ENCODE measurements around the gene NF2. TPM values are rescaled to one million over a fixed set of nuclear protein-coding genes. Genes with fewer than 3 reads are reported as not detected.
A peak's percentile ranks its signal among the peaks of the same experiment; 100 is the strongest.
"Not testable (repeated sequence)": the region's sequence is repeated elsewhere in the genome, so short reads cannot be mapped to it uniquely, and the experiment has no call there.

Gene NF2
- 17.3 TPM for polyA plus RNA-seq (2013, experiment 1 of 2)
- 15.2 TPM for polyA plus RNA-seq (2013, experiment 2 of 2)

DNA sequence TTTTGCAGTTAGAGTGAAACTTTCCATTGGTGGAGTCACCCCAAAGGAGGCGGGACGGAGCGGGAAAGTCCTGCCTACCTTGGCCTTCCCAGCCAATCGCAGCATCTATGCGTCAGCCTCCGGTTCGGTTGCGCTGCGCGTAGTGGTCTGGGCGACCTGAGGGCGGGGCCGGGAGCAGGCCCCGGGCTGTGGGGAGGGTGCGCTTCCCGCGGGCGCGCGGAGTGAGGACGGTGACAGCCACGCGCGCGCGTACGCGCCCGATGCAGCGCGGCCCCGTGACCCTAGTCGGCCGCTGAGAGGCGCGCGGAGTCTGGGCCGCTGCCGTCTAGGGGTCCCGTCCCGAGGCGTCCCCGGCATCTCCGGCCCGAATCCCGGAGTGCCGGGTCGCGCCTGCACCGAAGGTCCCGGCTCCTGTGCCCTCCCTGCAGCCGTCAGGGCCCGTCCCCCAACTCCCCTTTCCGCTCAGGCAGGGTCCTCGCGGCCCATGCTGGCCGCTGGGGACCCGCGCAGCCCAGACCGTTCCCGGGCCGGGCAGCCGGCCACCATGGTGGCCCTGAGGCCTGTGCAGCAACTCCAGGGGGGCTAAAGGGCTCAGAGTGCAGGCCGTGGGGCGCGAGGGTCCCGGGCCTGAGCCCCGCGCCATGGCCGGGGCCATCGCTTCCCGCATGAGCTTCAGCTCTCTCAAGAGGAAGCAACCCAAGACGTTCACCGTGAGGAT lies at the start of gene NF2:
Gene NF2 (plus strand): TSS at position 276 of the 718 bp plus-strand sequence. CDS start 366 bp downstream, at position 642.
- Histone ChIP-seq H3K4me1 (ENCODE audit: control insufficient read depth, insufficient read depth, low read length, poor library complexity, severe bottlenecking) (no peaks in the 10 kb centered on the region), H3K9me3 (ENCODE audit: control insufficient read depth, low read length) (no peaks in the 10 kb centered on the region), H3K36me3 (ENCODE audit: control insufficient read depth, insufficient read depth, low read length) (peaks cover 12% of the 10 kb centered on the region), H3K4me3 (ENCODE audit: extremely low read depth, insufficient read depth, low read length, poor library complexity, severe bottlenecking) (peak within 1 kb of the TSS; percentile 86), H3K27ac (ENCODE audit: low read depth, low read length, severe bottlenecking) (peak within 1 kb of the TSS; percentile 83)
- whole genome bisulfite sequencing, 2 experiments (ENCODE audit: insufficient coverage in 2 of 2), result 0% methylated on average over 65 to 69 of the region's 74 CpGs

DNA sequence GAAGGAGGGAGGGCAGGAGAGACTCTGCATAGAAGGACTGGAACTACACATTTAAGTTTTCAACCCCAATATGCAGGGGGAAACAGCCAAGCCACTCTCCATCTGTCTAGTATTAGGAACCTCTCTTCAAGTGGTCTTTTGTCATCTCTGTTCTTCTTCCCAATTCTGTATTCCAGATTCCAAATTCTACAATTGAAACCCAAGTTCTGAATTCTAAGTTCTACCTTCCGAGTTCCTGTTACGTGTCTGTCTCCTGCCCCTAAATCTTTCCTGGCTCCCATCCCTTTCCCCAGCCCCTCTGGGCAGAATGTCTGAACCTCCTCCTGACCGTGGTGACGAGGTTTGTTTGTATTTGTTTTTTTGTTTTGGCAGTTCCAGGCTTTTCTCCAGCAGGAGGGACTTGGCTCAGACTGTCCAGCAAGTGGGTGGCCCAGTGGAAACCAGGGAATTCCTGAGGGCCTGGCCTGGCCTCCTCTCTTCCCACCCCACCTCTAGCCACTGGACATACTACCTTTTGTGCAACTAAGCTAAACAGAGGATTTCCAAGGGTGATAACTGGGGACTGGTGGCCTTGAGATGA lies 48.3 kb upstream of the NF2 start:
- Histone ChIP-seq H3K4me3 (ENCODE audit: extremely low read depth, insufficient read depth, low read length, poor library complexity, severe bottlenecking) (no peak overlapping the region), H3K27ac (ENCODE audit: low read depth, low read length, severe bottlenecking) (peak overlapping the region; percentile 5), H3K9me3 (ENCODE audit: control insufficient read depth, low read length) (no peaks in the 10 kb centered on the region), H3K36me3 (ENCODE audit: control insufficient read depth, insufficient read depth, low read length) (peaks cover 60% of the 10 kb centered on the region), H3K4me1 (ENCODE audit: control insufficient read depth, insufficient read depth, low read length, poor library complexity, severe bottlenecking) (no peaks in the 10 kb centered on the region)
- WGBS, 2 experiments (ENCODE audit: insufficient coverage in 2 of 2), result 100% methylated on average over 2 of the region's 4 CpGs; no CpG with 5 or more reads in 1 of the 2 experiments

DNA sequence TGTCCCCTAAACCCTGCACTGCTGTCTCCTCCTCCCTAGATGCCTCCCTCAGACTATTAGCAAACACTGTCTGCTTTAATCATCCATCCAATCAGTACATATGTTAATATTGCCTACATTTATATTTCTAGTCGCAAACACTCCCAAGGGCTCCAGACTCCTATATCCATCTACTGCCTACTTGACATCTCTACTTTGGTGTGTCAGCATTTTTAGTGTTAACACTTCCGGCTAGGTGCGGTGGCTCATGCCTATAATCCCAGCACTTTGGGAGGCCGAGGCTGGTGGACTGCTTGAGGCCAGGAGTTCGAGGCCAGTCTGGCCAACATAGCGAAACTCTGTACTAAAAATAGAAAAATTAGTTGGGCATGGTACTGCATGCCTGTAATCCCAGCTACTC lies 44.4 kb upstream of the NF2 start:
- Histone ChIP-seq H3K4me3 (ENCODE audit: extremely low read depth, insufficient read depth, low read length, poor library complexity, severe bottlenecking) (no peak overlapping the region), H3K27ac (ENCODE audit: low read depth, low read length, severe bottlenecking) (no peak overlapping the region), H3K36me3 (ENCODE audit: control insufficient read depth, insufficient read depth, low read length) (peaks cover 66% of the 10 kb centered on the region), H3K4me1 (ENCODE audit: control insufficient read depth, insufficient read depth, low read length, poor library complexity, severe bottlenecking) (no peaks in the 10 kb centered on the region), H3K9me3 (ENCODE audit: control insufficient read depth, low read length) (no peaks in the 10 kb centered on the region)
- WGBS, 2 experiments (ENCODE audit: insufficient coverage in 2 of 2), result 94 to 96% methylated on average over 5 to 6 of the region's 6 CpGs

DNA sequence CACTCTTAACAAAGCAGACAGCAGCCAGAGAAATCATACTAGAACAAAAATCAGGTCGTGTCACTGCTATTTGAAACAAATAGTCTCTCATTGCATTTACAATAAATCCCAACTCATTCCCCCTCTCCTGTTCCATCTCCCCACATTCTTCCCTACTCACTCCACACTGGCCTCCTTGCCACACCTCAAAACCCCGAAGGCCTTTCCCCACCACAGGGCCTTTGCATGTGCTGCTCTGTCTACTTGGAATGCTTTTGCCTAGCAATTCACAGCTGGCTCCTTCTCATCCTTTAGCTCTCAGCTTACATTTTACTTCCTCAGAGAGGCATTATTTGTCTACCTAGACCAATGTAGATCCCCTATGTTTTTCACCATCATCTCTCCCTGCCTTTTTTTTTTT lies 43.6 kb upstream of the NF2 start:
- Histone ChIP-seq H3K36me3 (ENCODE audit: control insufficient read depth, insufficient read depth, low read length) (peaks cover 66% of the 10 kb centered on the region), H3K4me3 (ENCODE audit: extremely low read depth, insufficient read depth, low read length, poor library complexity, severe bottlenecking) (no peak overlapping the region), H3K4me1 (ENCODE audit: control insufficient read depth, insufficient read depth, low read length, poor library complexity, severe bottlenecking) (no peaks in the 10 kb centered on the region), H3K9me3 (ENCODE audit: control insufficient read depth, low read length) (no peaks in the 10 kb centered on the region), H3K27ac (ENCODE audit: low read depth, low read length, severe bottlenecking) (no peak overlapping the region)
- 86 to 100% methylated on average over 1 to 2 of the region's 2 CpGs for WGBS, 2 experiments (ENCODE audit: insufficient coverage in 2 of 2)

DNA sequence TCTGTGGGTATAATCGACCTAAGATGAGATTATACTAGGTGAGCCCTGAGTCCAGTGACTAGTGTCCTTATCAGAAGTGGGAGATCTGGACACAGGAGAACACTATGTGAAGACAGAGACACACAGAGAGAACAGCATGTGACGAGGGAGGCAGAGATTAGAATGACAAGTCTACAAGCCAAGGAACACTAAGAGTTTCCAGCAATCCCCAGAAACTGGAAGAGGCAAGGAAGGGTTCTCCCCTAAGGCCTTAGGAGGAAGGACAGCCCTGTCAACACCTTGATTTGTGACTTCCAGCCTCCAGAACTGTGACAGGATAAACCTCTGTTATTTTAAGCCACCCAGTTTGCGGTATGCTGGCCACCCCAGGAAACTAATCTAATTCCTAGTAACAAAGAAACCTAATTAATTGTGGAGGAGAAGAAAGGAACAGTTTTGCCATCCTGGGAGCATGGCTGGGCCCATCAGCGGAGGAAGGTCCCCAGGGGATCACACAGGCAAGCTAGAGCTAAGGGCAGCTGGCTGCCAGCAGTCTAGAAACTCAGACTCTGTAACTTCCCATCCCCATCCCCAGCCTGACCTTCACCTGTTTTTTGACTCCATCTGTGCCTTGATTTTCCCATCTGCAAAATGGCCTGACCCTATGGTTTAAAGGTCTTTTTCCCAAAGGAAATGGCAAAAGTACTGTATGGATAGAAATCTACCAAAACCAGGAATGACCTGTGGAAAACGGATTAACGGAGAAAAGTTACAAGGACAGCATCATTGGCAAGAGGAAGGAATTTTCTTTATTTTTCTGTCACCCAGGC lies 39.6 kb upstream of the NF2 start:
- Histone ChIP-seq H3K4me1 (ENCODE audit: control insufficient read depth, insufficient read depth, low read length, poor library complexity, severe bottlenecking) (no peaks in the 10 kb centered on the region), H3K36me3 (ENCODE audit: control insufficient read depth, insufficient read depth, low read length) (peaks cover 59% of the 10 kb centered on the region), H3K9me3 (ENCODE audit: control insufficient read depth, low read length) (no peaks in the 10 kb centered on the region), H3K4me3 (ENCODE audit: extremely low read depth, insufficient read depth, low read length, poor library complexity, severe bottlenecking) (no peak overlapping the region), H3K27ac (ENCODE audit: low read depth, low read length, severe bottlenecking) (no peak overlapping the region)
- 97 to 100% methylated on average over 3 to 4 of the region's 6 CpGs for WGBS, 2 experiments (ENCODE audit: insufficient coverage in 2 of 2)

DNA sequence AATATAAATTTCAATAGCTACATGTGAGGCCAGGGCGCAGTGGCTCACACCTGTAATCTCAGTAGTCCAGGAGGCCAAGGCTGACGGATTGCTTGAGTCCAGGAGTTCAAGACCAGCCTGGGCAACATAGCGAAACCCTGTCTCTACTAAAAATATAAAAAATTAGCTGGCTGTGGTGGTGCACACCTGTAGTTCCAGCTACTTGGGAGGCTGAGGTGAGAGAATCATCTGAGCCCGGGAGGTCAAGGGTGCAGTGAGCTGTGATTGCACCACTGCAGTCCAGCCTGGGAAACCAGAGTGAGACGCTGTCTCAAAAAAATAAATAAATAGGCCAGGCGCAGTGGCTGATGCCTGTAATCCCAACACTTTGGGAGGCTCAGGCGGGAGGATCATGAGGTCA lies 36.9 kb upstream of the NF2 start:
- H3K4me3 ChIP-seq (ENCODE audit: extremely low read depth, insufficient read depth, low read length, poor library complexity, severe bottlenecking); H3K4me1 ChIP-seq (ENCODE audit: control insufficient read depth, insufficient read depth, low read length, poor library complexity, severe bottlenecking); H3K9me3 ChIP-seq (ENCODE audit: control insufficient read depth, low read length); H3K27ac ChIP-seq (ENCODE audit: low read depth, low read length, severe bottlenecking): not testable (repeated sequence)
- peaks cover 56% of the 10 kb centered on the region for H3K36me3 ChIP-seq (ENCODE audit: control insufficient read depth, insufficient read depth, low read length)
- 87 to 95% methylated on average over 5 to 7 of the region's 7 CpGs for WGBS, 2 experiments (ENCODE audit: insufficient coverage in 2 of 2)

DNA sequence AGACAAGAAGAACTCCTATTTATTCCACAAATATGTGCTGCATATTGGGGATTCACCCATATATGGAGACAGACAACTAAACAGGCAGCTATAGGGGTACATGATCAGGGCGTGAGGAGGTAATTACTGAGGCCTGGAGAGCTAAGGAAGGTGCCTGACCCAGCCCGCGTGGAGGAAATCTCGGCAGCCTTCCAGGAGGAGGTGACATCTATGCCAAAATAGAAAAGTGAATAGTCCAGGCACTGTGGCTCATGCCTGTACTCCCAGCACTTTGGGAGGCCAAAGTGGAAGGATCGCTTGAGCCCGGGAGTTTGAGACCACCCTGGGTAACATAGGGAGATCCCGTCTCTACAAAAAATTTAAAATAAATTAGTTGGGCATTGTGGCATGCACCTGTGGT lies 36.1 kb upstream of the NF2 start:
- Histone ChIP-seq H3K4me3 (ENCODE audit: extremely low read depth, insufficient read depth, low read length, poor library complexity, severe bottlenecking) (no peak overlapping the region), H3K9me3 (ENCODE audit: control insufficient read depth, low read length) (no peaks in the 10 kb centered on the region), H3K27ac (ENCODE audit: low read depth, low read length, severe bottlenecking) (no peak overlapping the region), H3K4me1 (ENCODE audit: control insufficient read depth, insufficient read depth, low read length, poor library complexity, severe bottlenecking) (no peaks in the 10 kb centered on the region), H3K36me3 (ENCODE audit: control insufficient read depth, insufficient read depth, low read length) (peaks cover 49% of the 10 kb centered on the region)
- WGBS, 2 experiments (ENCODE audit: insufficient coverage in 2 of 2), result 84 to 90% methylated on average over 4 to 6 of the region's 7 CpGs

DNA sequence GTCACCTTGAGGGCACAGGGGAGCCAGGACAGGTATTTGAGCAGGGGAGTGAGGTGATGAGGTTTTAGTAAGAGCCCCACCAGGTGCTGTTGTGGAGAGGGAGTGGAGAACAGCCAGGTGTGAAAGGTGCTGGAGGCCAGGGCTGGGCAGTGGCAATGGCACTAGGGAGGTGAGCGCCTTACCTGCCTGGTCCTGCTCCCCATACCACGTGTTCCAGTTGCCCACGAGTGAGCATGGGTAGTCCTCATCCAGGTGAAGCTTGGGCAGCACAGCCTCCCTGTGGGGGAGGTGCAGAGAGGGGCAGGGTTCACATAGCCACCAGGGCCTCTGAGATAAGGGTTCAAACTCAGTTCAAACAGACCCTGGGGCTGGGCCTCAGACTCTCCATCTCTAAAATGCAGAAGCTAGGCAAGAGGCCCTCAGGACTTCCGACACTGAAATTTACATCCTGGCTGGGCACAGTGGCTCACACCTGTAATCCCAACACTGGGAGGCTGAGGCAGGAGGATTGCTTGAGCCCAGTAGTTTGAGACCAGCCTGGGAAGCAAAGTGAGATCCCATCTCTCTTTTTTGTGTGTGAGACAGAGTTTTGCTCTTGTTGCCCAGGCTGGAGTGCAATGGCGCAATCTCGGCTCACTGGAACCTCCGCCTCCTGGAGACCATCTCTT lies 34.3 kb upstream of the NF2 start:
- H3K36me3 ChIP-seq (ENCODE audit: control insufficient read depth, insufficient read depth, low read length), result peaks cover 46% of the 10 kb centered on the region
- 90 to 97% methylated on average over 5 to 6 of the region's 7 CpGs for WGBS, 2 experiments (ENCODE audit: insufficient coverage in 2 of 2)
- no peak overlapping the region for H3K4me3 ChIP-seq (ENCODE audit: extremely low read depth, insufficient read depth, low read length, poor library complexity, severe bottlenecking)
- H3K27ac ChIP-seq (ENCODE audit: low read depth, low read length, severe bottlenecking), result no peak overlapping the region
- no peaks in the 10 kb centered on the region for H3K9me3 ChIP-seq (ENCODE audit: control insufficient read depth, low read length)
- H3K4me1 ChIP-seq (ENCODE audit: control insufficient read depth, insufficient read depth, low read length, poor library complexity, severe bottlenecking), result no peaks in the 10 kb centered on the region

DNA sequence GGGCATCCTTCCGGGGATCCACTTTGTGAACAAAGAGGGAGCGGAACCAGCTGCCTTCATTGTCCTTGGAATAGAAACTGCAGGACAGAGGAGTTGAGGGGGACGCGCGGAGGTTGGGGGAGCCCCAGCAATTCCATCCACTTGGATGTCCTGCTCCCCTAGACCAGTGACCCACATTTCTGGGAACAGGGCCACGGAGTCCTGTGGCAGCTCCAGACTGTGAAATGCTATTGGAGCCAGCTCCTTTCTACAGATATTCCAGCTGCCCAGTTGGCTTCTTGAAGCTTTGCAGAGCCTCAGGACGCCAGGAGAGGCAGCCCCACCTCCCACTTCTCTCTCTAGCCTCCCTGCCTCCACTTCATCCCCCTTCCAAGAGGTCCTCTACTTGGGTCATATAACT lies 33.0 kb upstream of the NF2 start:
- Histone ChIP-seq H3K4me3 (ENCODE audit: extremely low read depth, insufficient read depth, low read length, poor library complexity, severe bottlenecking) (no peak overlapping the region), H3K27ac (ENCODE audit: low read depth, low read length, severe bottlenecking) (no peak overlapping the region), H3K9me3 (ENCODE audit: control insufficient read depth, low read length) (no peaks in the 10 kb centered on the region), H3K36me3 (ENCODE audit: control insufficient read depth, insufficient read depth, low read length) (peaks cover 36% of the 10 kb centered on the region), H3K4me1 (ENCODE audit: control insufficient read depth, insufficient read depth, low read length, poor library complexity, severe bottlenecking) (no peaks in the 10 kb centered on the region)
- WGBS, 2 experiments (ENCODE audit: insufficient coverage in 2 of 2), result 95 to 99% methylated on average over 3 to 7 of the region's 7 CpGs

DNA sequence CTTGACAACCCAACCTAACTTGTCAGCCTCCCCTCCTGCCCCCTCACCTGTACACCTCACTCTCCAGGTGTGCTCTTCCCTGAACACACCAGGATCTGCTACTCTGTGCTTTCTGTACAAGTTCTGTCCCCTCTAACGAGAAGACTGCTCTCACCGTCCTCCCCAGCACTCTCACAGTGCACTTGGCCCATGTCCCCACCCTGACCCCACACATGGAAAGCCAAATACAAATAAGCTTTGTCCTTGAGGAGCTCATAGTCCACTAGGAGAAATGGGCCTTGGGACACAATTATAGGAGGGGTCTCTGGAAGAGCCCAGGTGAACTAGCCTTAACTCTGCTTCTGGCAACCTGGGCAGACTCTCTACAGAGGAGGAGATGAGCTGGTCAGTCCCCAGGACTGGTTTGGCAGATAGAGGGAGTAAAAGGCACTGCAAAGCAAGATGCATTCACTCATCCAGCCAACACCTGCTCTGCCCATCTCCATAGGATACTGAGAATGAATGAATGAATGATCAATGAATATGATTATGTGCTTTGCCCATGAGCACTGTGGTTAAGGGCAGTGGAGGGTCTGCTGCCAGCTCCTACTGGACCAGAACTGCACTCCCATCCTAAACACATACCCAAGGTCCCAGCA lies 32.4 kb upstream of the NF2 start:
- peaks cover 31% of the 10 kb centered on the region for H3K36me3 ChIP-seq (ENCODE audit: control insufficient read depth, insufficient read depth, low read length)
- H3K27ac ChIP-seq (ENCODE audit: low read depth, low read length, severe bottlenecking), result no peak overlapping the region
- no peaks in the 10 kb centered on the region for H3K4me1 ChIP-seq (ENCODE audit: control insufficient read depth, insufficient read depth, low read length, poor library complexity, severe bottlenecking)
- WGBS, 2 experiments (ENCODE audit: insufficient coverage in 2 of 2), result 94 to 100% methylated on average over 2 of the region's 2 CpGs
- no peaks in the 10 kb centered on the region for H3K9me3 ChIP-seq (ENCODE audit: control insufficient read depth, low read length)
- no peak overlapping the region for H3K4me3 ChIP-seq (ENCODE audit: extremely low read depth, insufficient read depth, low read length, poor library complexity, severe bottlenecking)

All from mesodermal cell (in vitro differentiated cells).